AG09309 (cell line): Measurements from ENCODE around the gene PDPK1.
"Not testable (repeated sequence)": the region's sequence is repeated elsewhere in the genome, so short reads cannot be mapped to it uniquely, and the experiment has no call there.

Experiments used
- DNase-seq: peaks from one replicate; pipeline ENCODE4 v3.0.0-alpha.2; 2010; ENCODE audit warnings: low read depth
- H3K4me3 ChIP-seq: 2 replicates; pipeline ENCODE4 v1.5.1; 2011; ENCODE audit warnings: mild to moderate bottlenecking, low read depth, low read length, moderate library complexity; ENCODE audit not compliant: control insufficient read depth
- TF ChIP-seq, protein P1 (sequence below): IDR thresholded peaks from 2 replicates; pipeline ENCODE4 v1.5.1; 2011; ENCODE audit warnings: mild to moderate bottlenecking, low read depth, low read length, inconsistent platforms; ENCODE audit not compliant: insufficient read depth, control insufficient read depth; ENCODE audit errors: missing control alignments

Gene PDPK1

DNA sequence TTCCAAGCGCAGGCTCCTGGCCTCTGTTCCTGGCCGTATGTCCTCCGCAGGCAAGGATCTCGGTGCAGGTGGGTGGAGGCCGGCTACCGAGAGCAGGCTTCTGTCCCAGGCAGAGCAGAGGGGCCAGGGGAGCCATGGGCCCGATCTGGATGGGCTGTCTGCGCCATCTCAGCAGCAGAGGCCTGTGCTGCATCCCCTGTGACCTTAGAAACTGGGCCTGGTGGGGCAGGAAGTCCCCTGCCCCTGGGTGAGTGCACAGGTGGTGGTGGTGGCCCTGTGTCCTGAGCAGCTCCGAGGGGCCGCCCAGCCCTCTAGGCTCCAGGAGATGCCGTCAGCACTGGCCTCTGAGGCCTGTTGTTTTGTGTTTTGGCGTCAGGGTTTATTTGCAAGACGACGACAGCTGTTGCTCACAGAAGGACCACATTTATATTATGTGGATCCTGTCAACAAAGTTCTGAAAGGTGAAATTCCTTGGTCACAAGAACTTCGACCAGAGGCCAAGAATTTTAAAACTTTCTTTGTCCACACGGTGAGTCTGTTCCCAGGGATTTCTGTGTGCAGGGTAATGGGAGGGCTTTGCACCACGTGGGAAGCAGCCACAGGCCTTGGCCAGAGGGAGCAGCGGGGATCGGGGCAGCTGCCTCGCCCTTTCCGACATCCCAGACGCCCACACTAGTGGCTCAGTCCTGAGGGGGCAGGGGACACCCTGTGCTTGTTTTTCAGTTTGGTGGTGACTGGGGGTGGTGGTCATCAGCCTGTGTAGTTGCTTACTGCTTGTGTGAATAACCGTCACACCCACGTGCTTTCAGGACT lies 59.1 kb downstream of the PDPK1 start:
- no peak overlapping the region for H3K4me3 ChIP-seq
- DNase-seq: no peak
- TF ChIP-seq, protein P1, sequence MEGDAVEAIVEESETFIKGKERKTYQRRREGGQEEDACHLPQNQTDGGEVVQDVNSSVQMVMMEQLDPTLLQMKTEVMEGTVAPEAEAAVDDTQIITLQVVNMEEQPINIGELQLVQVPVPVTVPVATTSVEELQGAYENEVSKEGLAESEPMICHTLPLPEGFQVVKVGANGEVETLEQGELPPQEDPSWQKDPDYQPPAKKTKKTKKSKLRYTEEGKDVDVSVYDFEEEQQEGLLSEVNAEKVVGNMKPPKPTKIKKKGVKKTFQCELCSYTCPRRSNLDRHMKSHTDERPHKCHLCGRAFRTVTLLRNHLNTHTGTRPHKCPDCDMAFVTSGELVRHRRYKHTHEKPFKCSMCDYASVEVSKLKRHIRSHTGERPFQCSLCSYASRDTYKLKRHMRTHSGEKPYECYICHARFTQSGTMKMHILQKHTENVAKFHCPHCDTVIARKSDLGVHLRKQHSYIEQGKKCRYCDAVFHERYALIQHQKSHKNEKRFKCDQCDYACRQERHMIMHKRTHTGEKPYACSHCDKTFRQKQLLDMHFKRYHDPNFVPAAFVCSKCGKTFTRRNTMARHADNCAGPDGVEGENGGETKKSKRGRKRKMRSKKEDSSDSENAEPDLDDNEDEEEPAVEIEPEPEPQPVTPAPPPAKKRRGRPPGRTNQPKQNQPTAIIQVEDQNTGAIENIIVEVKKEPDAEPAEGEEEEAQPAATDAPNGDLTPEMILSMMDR: no peak

DNA sequence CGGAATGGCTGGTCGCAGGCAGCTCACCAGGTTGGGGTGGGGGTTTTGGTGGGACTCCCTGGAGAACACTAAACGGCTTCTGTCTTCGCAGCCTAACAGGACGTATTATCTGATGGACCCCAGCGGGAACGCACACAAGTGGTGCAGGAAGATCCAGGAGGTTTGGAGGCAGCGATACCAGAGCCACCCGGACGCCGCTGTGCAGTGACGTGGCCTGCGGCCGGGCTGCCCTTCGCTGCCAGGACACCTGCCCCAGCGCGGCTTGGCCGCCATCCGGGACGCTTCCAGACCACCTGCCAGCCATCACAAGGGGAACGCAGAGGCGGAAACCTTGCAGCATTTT lies 59.7 kb downstream of the PDPK1 start:
- DNase-seq: no peak
- TF ChIP-seq, protein P1: no peak
- H3K4me3 ChIP-seq: no peak overlapping the region

- no peak for DNase-seq
- TF ChIP-seq, protein P1: no peak
- no peak overlapping the region for H3K4me3 ChIP-seq
Observed at GRCh38 chr16:2598133-2598641, 60.4 kb downstream of the PDPK1 start.

GRCh38 chr16:2598723-2599122 lies 60.9 kb downstream of the PDPK1 start:
- TF ChIP-seq, protein P1: no peak
- H3K4me3 ChIP-seq: no peak overlapping the region
- no peak for DNase-seq

DNA sequence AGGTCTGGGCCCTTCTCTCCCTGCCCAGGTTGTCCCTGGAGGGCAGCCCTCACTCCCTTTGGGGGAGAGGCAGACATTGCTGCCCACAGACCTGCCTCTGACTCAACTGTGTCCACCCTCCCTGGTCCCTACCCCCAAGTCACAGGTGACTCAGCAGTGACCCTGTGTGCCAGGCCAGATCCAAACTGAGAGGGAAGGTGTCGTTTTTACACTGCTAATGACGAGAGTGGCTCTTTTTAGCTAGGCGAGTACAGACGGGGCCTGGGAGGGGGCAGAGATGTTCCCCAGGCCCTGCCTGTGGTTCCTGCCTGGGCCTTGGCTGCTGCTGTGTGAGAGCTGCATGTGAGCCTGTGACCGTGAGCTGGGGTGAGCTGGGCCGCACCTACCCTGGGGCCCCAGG lies 61.3 kb downstream of the PDPK1 start:
- H3K4me3 ChIP-seq, DNase-seq: not testable (repeated sequence)

DNA sequence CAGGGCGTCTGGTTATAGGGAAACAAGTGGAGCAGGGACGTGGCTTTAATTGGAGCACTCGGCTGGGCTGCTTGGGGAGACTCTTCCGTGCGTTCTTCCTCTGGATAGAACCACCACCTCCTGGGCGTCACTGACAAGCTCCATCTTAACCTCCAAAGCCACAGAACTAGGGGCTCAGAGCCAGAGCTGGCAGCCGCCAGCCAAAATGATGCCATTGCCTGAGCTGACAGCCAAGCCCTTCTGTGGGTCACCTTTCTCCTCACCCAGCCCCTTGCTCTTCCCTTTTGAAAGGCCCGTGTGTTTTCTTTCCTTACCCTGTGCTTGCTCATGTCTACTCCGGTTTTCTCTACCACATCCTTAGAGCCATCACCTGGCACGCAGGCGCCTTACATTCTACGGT lies 62.0 kb downstream of the PDPK1 start:
- DNase-seq, H3K4me3 ChIP-seq: not testable (repeated sequence)

- not testable (repeated sequence) for DNase-seq, H3K4me3 ChIP-seq
Observed at GRCh38 chr16:2601301-2602025, 63.6 kb downstream of the PDPK1 start.

- DNase-seq, H3K4me3 ChIP-seq: not testable (repeated sequence)
Observed at GRCh38 chr16:2602175-2602574, 64.4 kb downstream of the PDPK1 start.
